Neural cell (in vitro differentiated cells): ENCODE results near the gene COG7. TPM values are rescaled to one million over a fixed set of nuclear protein-coding genes. Genes with fewer than 3 reads are reported as not detected.

Source experiments
- H2AFZ ChIP-seq: fragments of 200-600, 300-800 bp; sonication (generic), shearing (Covaris generic); 2 replicates; pipeline ENCODE4 v1.6.0; 2014; ENCODE audit warnings: low read depth, mild to moderate bottlenecking, antibody characterized with exemption, low read length, moderate library complexity
- H3F3A ChIP-seq: fragments of 200-600 bp; shearing (Covaris generic); 2 replicates; pipeline ENCODE4 v1.6.1; 2016; ENCODE audit warnings: mild to moderate bottlenecking, moderate library complexity, mixed read lengths, antibody characterized with exemption, low read length; ENCODE audit not compliant: insufficient read depth, poor library complexity, severe bottlenecking
- H3K27ac ChIP-seq: fragments of 200-600, 300-800 bp; sonication (generic), shearing (Covaris generic); 2 replicates; pipeline ENCODE4 v1.5.1; 2014; ENCODE audit warnings: mild to moderate bottlenecking, low read length, moderate library complexity
- H3K27me3 ChIP-seq: fragments of 300-800, 200-600 bp; sonication (generic), shearing (Covaris generic); 2 replicates; pipeline ENCODE4 v1.6.0; 2014; ENCODE audit warnings: mild to moderate bottlenecking, low read depth, low read length, moderate library complexity; ENCODE audit not compliant: insufficient read depth
- H3K36me3 ChIP-seq: fragments of 300-800, 200-600 bp; sonication (generic), shearing (Covaris generic); 2 replicates; pipeline ENCODE4 v1.5.1; 2014; ENCODE audit warnings: mild to moderate bottlenecking, antibody characterized with exemption, low read length, moderate library complexity; ENCODE audit not compliant: insufficient read depth
- H3K4me2 ChIP-seq: fragments of 300-800, 200-600 bp; sonication (generic), shearing (Covaris generic); 2 replicates; pipeline ENCODE4 v1.6.0; 2014; ENCODE audit warnings: mild to moderate bottlenecking, low read length
- H3K4me3 ChIP-seq: fragments of 300-800, 200-600 bp; sonication (generic), shearing (Covaris generic); 2 replicates; pipeline ENCODE4 v1.5.1; 2014; ENCODE audit warnings: mild to moderate bottlenecking, low read length, moderate library complexity
- H3K79me2 ChIP-seq: fragments of 200-600 bp; shearing (Covaris generic); replicated peaks from 2 replicates; pipeline ENCODE4 v1.6.0; 2014; ENCODE audit warnings: mild to moderate bottlenecking, low read length, moderate library complexity; ENCODE audit not compliant: insufficient read depth
- H3K9ac ChIP-seq: fragments of 300-800, 200-600 bp; sonication (generic), shearing (Covaris generic); 2 replicates; pipeline ENCODE4 v1.6.1; 2016; ENCODE audit warnings: mild to moderate bottlenecking, low read length, mixed read lengths
- H3K9me2 ChIP-seq: fragments of 200-600 bp; shearing (Covaris generic); 2 replicates; pipeline ENCODE4 v1.6.1; 2016; ENCODE audit warnings: mild to moderate bottlenecking, low read length, mixed read lengths; ENCODE audit not compliant: insufficient read depth
- H3K9me3 ChIP-seq: fragments of 200-600, 300-800 bp; sonication (generic), shearing (Covaris generic); 2 replicates; pipeline ENCODE4 v1.6.1; 2016; ENCODE audit warnings: mild to moderate bottlenecking, mixed run types, low read length, moderate library complexity, mixed read lengths
- H4K20me1 ChIP-seq: fragments of 200-600 bp; shearing (Covaris generic); 2 replicates; pipeline ENCODE4 v1.6.1; 2016; ENCODE audit warnings: mild to moderate bottlenecking, mixed run types; ENCODE audit not compliant: insufficient read depth
- CTCF ChIP-seq: fragments of 450-650 bp; IDR thresholded peaks from 2 replicates; pipeline ENCODE4 v1.5.1; 2014; ENCODE audit warnings: antibody characterized with exemption, mild to moderate bottlenecking, moderate library complexity; ENCODE audit not compliant: poor library complexity, severe bottlenecking
- EP300 ChIP-seq: fragments of 450-650 bp; conservative IDR thresholded peaks from 2 replicates; pipeline ENCODE4 v1.6.1; 2014; ENCODE audit warnings: antibody characterized with exemption, mild to moderate bottlenecking, moderate library complexity; ENCODE audit not compliant: poor library complexity, severe bottlenecking
- EZH2 ChIP-seq: fragments of 200-600, 300-800 bp; shearing (Covaris generic), sonication (generic); IDR thresholded peaks from 2 replicates; pipeline ENCODE4 v1.6.1; 2014; ENCODE audit warnings: antibody characterized with exemption, low read length, borderline replicate concordance, mild to moderate bottlenecking; ENCODE audit not compliant: insufficient read depth, poor library complexity, severe bottlenecking
- MXI1 ChIP-seq: fragments of 450-650 bp; conservative IDR thresholded peaks from 2 replicates; pipeline ENCODE4 v1.6.1; 2014; ENCODE audit warnings: antibody characterized with exemption, mild to moderate bottlenecking; ENCODE audit not compliant: poor library complexity, severe bottlenecking
- POLR2AphosphoS5 ChIP-seq: IDR thresholded peaks from 2 replicates; pipeline ENCODE4 v1.6.1; 2012
- RAD21 ChIP-seq: fragments of 450-650 bp; conservative IDR thresholded peaks from 2 replicates; pipeline ENCODE4 v1.6.1; 2014; ENCODE audit warnings: antibody characterized with exemption, mild to moderate bottlenecking, moderate library complexity
- REST ChIP-seq: IDR thresholded peaks from 2 replicates; pipeline ENCODE4 v1.6.1; 2012; ENCODE audit warnings: borderline replicate concordance
- SMC3 ChIP-seq: fragments of 450-650 bp; conservative IDR thresholded peaks from 2 replicates; pipeline ENCODE4 v1.6.1; 2014; ENCODE audit warnings: antibody characterized with exemption, mild to moderate bottlenecking, moderate library complexity; ENCODE audit not compliant: poor library complexity
- TAF1 ChIP-seq: IDR thresholded peaks from 2 replicates; pipeline ENCODE4 v1.6.1; 2012; ENCODE audit warnings: low read depth
- polyA plus RNA-seq: library from polyadenylated mRNA; depleted of rRNA; stranded (reverse); fragments of >200 nt; gene quantifications from 2 replicates; pipeline ENCODE4 v1.2.3, GENCODE V29; 2014

The COG7 gene
- polyA plus RNA-seq, 1 donor from 2014 or later = 16.2 TPM

- Histone ChIP-seq H3K79me2 (peaks cover 19% of the 10 kb centered on the region), H2AFZ (no peak overlapping the region), H4K20me1 (no peaks in the 10 kb centered on the region), H3K36me3 (no peaks in the 10 kb centered on the region), H3K27me3 (no peaks in the 10 kb centered on the region), H3K27ac (no peak overlapping the region), H3K9me3 (no peaks in the 10 kb centered on the region), H3K9me2 (no peaks in the 10 kb centered on the region), H3K4me2 (no peak overlapping the region), H3K4me3 (no peak overlapping the region), H3F3A (no peaks in the 10 kb centered on the region), H3K9ac (no peak overlapping the region)
- TF ChIP-seq CTCF (no peak), RAD21 (no peak), POLR2AphosphoS5 (no peak), REST (no peak), EP300 (no peak), MXI1 (no peak), TAF1 (no peak), SMC3 (no peak)
Measured at GRCh38 chr16:23496821-23497542, 44.0 kb upstream of the COG7 start.

GRCh38 chr16:23495671-23496070, 42.7 kb upstream of the COG7 start:
- Histone ChIP-seq H3K27me3 (no peaks in the 10 kb centered on the region), H3K9ac (no peak overlapping the region), H3K9me3 (no peaks in the 10 kb centered on the region), H3K4me2 (no peak overlapping the region), H3K27ac (no peak overlapping the region), H3F3A (no peaks in the 10 kb centered on the region), H2AFZ (no peak overlapping the region), H3K36me3 (no peaks in the 10 kb centered on the region), H4K20me1 (no peaks in the 10 kb centered on the region), H3K4me3 (no peak overlapping the region), H3K79me2 (peaks cover 18% of the 10 kb centered on the region), H3K9me2 (no peaks in the 10 kb centered on the region)
- TF ChIP-seq POLR2AphosphoS5 (no peak), TAF1 (no peak), EP300 (no peak), EZH2 (no peak), SMC3 (no peak), MXI1 (no peak), REST (no peak), RAD21 (no peak), CTCF (no peak)
